Heart left ventricle (tissue), 16 donors: ENCODE data around the gene OXSR1. TPM values are rescaled to one million over a fixed set of nuclear protein-coding genes. Genes with fewer than 3 reads are reported as not detected.
"Not testable (repeated sequence)": the region's sequence is repeated elsewhere in the genome, so short reads cannot be mapped to it uniquely, and the experiment has no call there.

Source experiments
- ATAC-seq, 4 donors: fragments of 200-7000 bp; cut with Tn5 transposase; one replicate each; pipeline ENCODE4 v1.9.1; 2020 to 2022; ENCODE audit warnings: moderate library complexity in 4 of 4, mild to moderate bottlenecking in 3 of 4, moderate number of reproducible peaks in 1 of 4
- DNase-seq, 5 donors: peaks; one replicate each; pipeline ENCODE4 v3.0.0-alpha.2; 2020
- H3K27ac ChIP-seq, 12 donors: fragments of 200-600 bp; sonication (generic) in 4 of 12; one replicate each; pipeline versions ENCODE4 v1.5.0 to v1.8.0; 2016 to 2022; ENCODE audit warnings: mild to moderate bottlenecking in 2 of 12
- H3K27me3 ChIP-seq, 9 donors: fragments of 200-600 bp; sonication (generic) in 2 of 9; one replicate each; pipeline versions ENCODE4 v1.5.1 to v1.8.0; 2016 to 2022; ENCODE audit warnings: mild to moderate bottlenecking in 3 of 9
- H3K36me3 ChIP-seq, 9 donors: fragments of 200-600 bp; sonication (generic) in 2 of 9; one replicate each; pipeline versions ENCODE4 v1.5.0 to v1.8.0; 2018 to 2022; ENCODE audit warnings: mild to moderate bottlenecking in 2 of 9
- H3K4me1 ChIP-seq, 12 donors: fragments of 200-600 bp; sonication (generic) in 4 of 12; one replicate each; pipeline versions ENCODE4 v1.5.0 to v1.8.0; 2016 to 2022; ENCODE audit warnings: mild to moderate bottlenecking in 3 of 12
- H3K4me3 ChIP-seq, 12 donors: fragments of 200-600 bp; sonication (generic) in 4 of 12; one replicate each; pipeline versions ENCODE4 v1.5.0 to v1.8.0; 2017 to 2022; ENCODE audit warnings: mild to moderate bottlenecking in 9 of 12, moderate library complexity in 4 of 12
- H3K9me3 ChIP-seq, 12 donors: fragments of 200-600 bp; sonication (generic) in 4 of 12; one replicate each; pipeline versions ENCODE4 v1.5.0 to v1.8.0; 2016 to 2022; ENCODE audit warnings: mild to moderate bottlenecking in 1 of 12
- CTCF ChIP-seq, 12 donors: fragments of 200-600 bp; sonication (generic) in 4 of 12; IDR thresholded peaks; one replicate each; pipeline versions ENCODE4 v1.5.0 to v1.8.0; 2018 to 2022; ENCODE audit warnings: antibody characterized with exemption in 12 of 12, mild to moderate bottlenecking in 5 of 12
- POLR2A ChIP-seq, 2 donors: fragments of 450-650 bp; IDR thresholded peaks; one replicate each; pipeline ENCODE4 v1.6.1; 2017; ENCODE audit warnings: antibody characterized with exemption in 2 of 2, mild to moderate bottlenecking in 2 of 2, moderate library complexity in 2 of 2
- WGBS, 4 donors: extraction: QIAGEN DNeasy Blood & Tissue Kit in 2 of 4; methylation state at CpG; one replicate each; pipeline versions ENCODE4 v1.1.5 to v1.1.7; 2013 to 2018; 5-methylcytosine and 5-hydroxymethylcytosine counted together
- intact Hi-C, 10 donors: fragments of 100-400 bp; cut with DNase I; formaldehyde crosslinking; loops; one replicate each; pipeline versions ENCODE4 v1.11.1 to v1.14.2; 2022
- polyA plus RNA-seq, 2 donors: library from polyadenylated mRNA; stranded (reverse); fragments of 200-250 nt; gene quantifications; one replicate each; pipeline ENCODE4 v1.2.3, GENCODE V29; 2013
- total RNA-seq, 9 donors: library from RNA; depleted of rRNA in 2 of 9; stranded (reverse); fragments of >200 nt in 2 of 9; fragmentation: NEBNext Ultra II Directional in 3 of 9; extraction: Animal tissue kit (Norgen Biotek cat#: 25700) in 3 of 9; gene quantifications; one replicate each; pipeline versions ENCODE4 v1.1.0 to v1.2.4, GENCODE V29; 2016 to 2023
- donor health status: ischemic (EF 13 %, LVEDD 7.1; RV severe dilation, severe dysfunction).
- donor health status: healthy with polysubstance abuse.
- donor health status: DM: no; HTN: yes; CAD: no.
- donor health status: DM: no; HTN: no; CAD: no.
- donor health status: ischemic (EF 25% LVEDD 6.9; RV normal size, moderate dysfunction).
- donor health status: ischemic (EF 25% LVEDD 5.7; RV mildly dilated, moderate dysfunction).
- donor health status: healthy.
- donor health status: DM: yes; HTN: yes; CAD: no.
- donor health status: ischemic (EF 35%, LVEDD 5.7; RV mildly dilated, moderate dysfunction).
- donor health status: nonischemic (EF 11% LVEDD 7.7; RV severe dilation, severe dysfunction).
- donor health status: DM: yes; HTN: yes; CAD: no.
- donor health status: PGD.
- donor health status: ischemic (EF 29% LVEDD 5.4; RV normal size, mild dysfunction).
- donor health status: nonischemic (EF 23%, LVEDD 6.1; RV moderate dilation, normal function).

OXSR1 gene
- total and polyA plus RNA-seq, 11 donors = 10.4 to 38.3 (median 31.7) TPM

- intact Hi-C loops = loop anchor here in 5 of 10 donors (5.0 to 10.0 kb wide), 5 partner anchors 49 to 342 kb away; partner anchors contain the start of genes XYLB (in 2 of the 5) and ACVR2B (in 1 of the 5)
These were observed 32.2 kb upstream of the OXSR1 start for GRCh38 chr3:38133209-38133556.

DNA sequence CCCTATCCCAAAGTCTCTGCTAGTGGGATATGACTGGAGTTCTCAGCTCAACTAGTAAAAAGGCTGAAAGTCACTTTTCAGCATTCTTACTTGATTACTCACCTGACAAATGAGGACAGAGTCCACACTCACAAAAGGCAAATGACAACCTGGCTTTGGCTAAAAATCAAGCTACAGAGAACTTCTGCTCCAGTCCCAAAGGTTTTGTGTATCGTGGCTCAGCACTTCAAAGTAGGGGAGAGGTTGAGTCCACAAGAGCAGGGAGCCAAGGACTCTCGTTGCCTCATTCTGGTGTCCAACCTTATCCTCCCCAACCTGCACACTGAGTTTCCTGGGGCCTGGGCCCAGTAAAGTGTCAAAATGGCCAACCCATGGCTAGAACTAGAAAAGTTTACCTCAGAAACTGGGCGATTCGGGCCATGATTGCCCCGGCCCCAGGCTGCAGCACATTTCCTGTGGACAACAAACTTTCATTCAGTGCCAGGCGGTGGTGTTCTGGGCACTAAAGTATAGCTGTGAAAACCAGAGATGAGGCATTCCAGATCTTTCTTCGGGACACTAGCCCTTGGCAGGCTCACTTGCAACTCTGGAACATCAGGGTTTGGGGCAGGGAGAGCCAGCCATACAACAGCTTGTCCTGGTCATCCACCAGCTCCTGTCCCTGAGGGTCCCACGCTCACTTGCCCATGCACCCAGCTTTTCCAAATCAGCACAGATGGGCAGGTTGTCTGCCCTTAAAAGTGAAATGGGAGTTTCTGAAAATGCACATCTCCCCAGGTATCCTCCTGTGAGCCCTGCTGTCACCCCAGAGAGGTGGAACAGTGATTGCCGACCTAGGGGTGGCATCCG lies 31.6 kb upstream of the OXSR1 start:
- Histone ChIP-seq H3K4me3 (no peak overlapping the region), H3K4me1 (peaks cover 0 to 61% (median 46%) of the 10 kb centered on the region in 12 donors)

More at GRCh38 chr3:38133209-38133556, 32.2 kb upstream of the OXSR1 start:
- Histone ChIP-seq H3K9me3 (no peaks in the 10 kb centered on the region), H3K4me3 (no peak overlapping the region), H3K4me1 (peaks cover 0 to 64% (median 47%) of the 10 kb centered on the region in 12 donors), H3K27me3 (no peaks in the 10 kb centered on the region), H3K36me3 (peaks cover 0 to 72% (median 68%) of the 10 kb centered on the region in 9 donors), H3K27ac (no peak overlapping the region)
- ATAC-seq (no peak), DNase-seq (no peak)
- TF ChIP-seq CTCF (IDR thresholded peaks at IDR 0.05) (no peak), POLR2A (IDR thresholded peaks at IDR 0.05) (no peak)
- 89 to 98% (median 93%) methylated on average over 3 of the region's 3 CpGs for WGBS, 4 donors

GRCh38 chr3:38134517-38135143 lies 30.7 kb upstream of the OXSR1 start:
- not testable (repeated sequence) for H3K4me3 ChIP-seq, DNase-seq, ATAC-seq, H3K9me3 ChIP-seq, H3K27ac ChIP-seq, H3K27me3 ChIP-seq
- intact Hi-C loops = loop anchor here in 5 of 10 donors (5.0 to 10.0 kb wide), 7 partner anchors 48 to 340 kb away; partner anchors contain the start of genes ACVR2B (in 2 of the 5) and XYLB (in 2 of the 5)
- 87 to 92% (median 89%) methylated on average over 10 of the region's 10 CpGs for WGBS, 4 donors
- Histone ChIP-seq H3K36me3 (peaks cover 0 to 58% (median 54%) of the 10 kb centered on the region in 9 donors), H3K4me1 (peaks cover 0 to 61% (median 44%) of the 10 kb centered on the region in 12 donors)

More for the DNA sequence above, 31.6 kb upstream of the OXSR1 start:
- no peak for ATAC-seq
- H3K27ac ChIP-seq = no peak overlapping the region
- 84 to 90% (median 86%) methylated on average over 9 to 10 of the region's 10 CpGs for WGBS, 4 donors
- no peaks in the 10 kb centered on the region for H3K27me3 ChIP-seq
- H3K36me3 ChIP-seq = peaks cover 0 to 66% (median 62%) of the 10 kb centered on the region in 9 donors
- TF ChIP-seq POLR2A (IDR thresholded peaks at IDR 0.05) (no peak), CTCF (IDR thresholded peaks at IDR 0.05) (no peak)
- no peaks in the 10 kb centered on the region for H3K9me3 ChIP-seq
- intact Hi-C loops = loop anchor here in 5 of 10 donors (5.0 to 10.0 kb wide), 5 partner anchors 49 to 341 kb away; partner anchors contain the start of genes XYLB (in 2 of the 5) and ACVR2B (in 1 of the 5)
- no peak for DNase-seq

DNA sequence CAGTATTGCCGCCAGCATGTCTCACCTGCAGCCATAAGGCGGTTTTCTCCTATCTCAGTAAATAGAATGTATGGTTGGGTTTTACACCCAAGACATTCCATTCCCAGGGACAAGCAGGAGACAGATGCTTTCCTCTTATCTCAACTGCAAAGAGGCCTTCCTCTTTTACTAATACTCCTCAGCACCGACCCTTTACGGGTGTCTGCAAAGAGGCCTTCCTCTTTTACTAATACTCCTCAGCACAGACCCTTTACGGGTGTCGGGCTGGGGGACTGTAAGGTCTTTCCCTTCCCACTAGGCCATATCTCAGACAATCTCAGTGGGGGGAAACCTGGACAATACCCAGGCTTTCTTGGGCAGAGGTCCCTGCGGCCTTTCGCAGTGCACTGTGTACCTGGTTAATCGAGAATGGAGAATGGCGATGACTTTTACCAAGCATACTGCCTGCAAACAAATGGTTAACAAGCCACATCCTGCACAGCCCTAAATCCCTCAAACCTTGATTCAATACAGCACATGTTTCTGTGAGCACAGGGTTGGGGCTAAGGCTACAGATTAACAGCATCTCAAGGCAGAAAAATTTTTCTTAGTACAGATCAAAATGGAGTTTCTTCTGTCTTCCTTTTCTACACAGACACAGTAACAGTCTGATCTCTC lies 29.6 kb upstream of the OXSR1 start:
- H3K4me1 ChIP-seq = peaks cover 0 to 60% (median 41%) of the 10 kb centered on the region in 12 donors
- H3K27me3 ChIP-seq, ATAC-seq, DNase-seq, H3K9me3 ChIP-seq: not testable (repeated sequence)
- intact Hi-C loops = loop anchor here in 5 of 10 donors (2.0 to 10.0 kb wide), 7 partner anchors 29 to 339 kb away; partner anchors contain the start of genes ACVR2B (in 2 of the 5), OXSR1 (in 2 of the 5) and XYLB (in 2 of the 5)
- H3K36me3 ChIP-seq = peaks cover 0 to 51% (median 43%) of the 10 kb centered on the region in 9 donors
- peak overlapping the region in 8 of 12 donors; percentile 64 to 95 (median 88) for H3K27ac ChIP-seq
- 58 to 71% (median 63%) methylated on average over 10 of the region's 10 CpGs for WGBS, 4 donors
- peak overlapping the region; percentile 70 to 99 (median 94) for H3K4me3 ChIP-seq
